Neural cell (in vitro differentiated cells): ENCODE data around the gene NAALADL1. TPM values are rescaled to one million over a fixed set of nuclear protein-coding genes. Genes with fewer than 3 reads are reported as not detected.

ENCODE experiments used
- H2AFZ ChIP-seq: fragments of 200-600, 300-800 bp; sonication (generic), shearing (Covaris generic); 2 replicates; pipeline ENCODE4 v1.6.0; 2014; ENCODE audit warnings: low read depth, mild to moderate bottlenecking, antibody characterized with exemption, low read length, moderate library complexity
- H3F3A ChIP-seq: fragments of 200-600 bp; shearing (Covaris generic); 2 replicates; pipeline ENCODE4 v1.6.1; 2016; ENCODE audit warnings: mild to moderate bottlenecking, moderate library complexity, mixed read lengths, antibody characterized with exemption, low read length; ENCODE audit not compliant: insufficient read depth, poor library complexity, severe bottlenecking
- H3K27ac ChIP-seq: fragments of 200-600, 300-800 bp; sonication (generic), shearing (Covaris generic); 2 replicates; pipeline ENCODE4 v1.5.1; 2014; ENCODE audit warnings: mild to moderate bottlenecking, low read length, moderate library complexity
- H3K27me3 ChIP-seq: fragments of 300-800, 200-600 bp; sonication (generic), shearing (Covaris generic); 2 replicates; pipeline ENCODE4 v1.6.0; 2014; ENCODE audit warnings: mild to moderate bottlenecking, low read depth, low read length, moderate library complexity; ENCODE audit not compliant: insufficient read depth
- H3K36me3 ChIP-seq: fragments of 300-800, 200-600 bp; sonication (generic), shearing (Covaris generic); 2 replicates; pipeline ENCODE4 v1.5.1; 2014; ENCODE audit warnings: mild to moderate bottlenecking, antibody characterized with exemption, low read length, moderate library complexity; ENCODE audit not compliant: insufficient read depth
- H3K4me2 ChIP-seq: fragments of 300-800, 200-600 bp; sonication (generic), shearing (Covaris generic); 2 replicates; pipeline ENCODE4 v1.6.0; 2014; ENCODE audit warnings: mild to moderate bottlenecking, low read length
- H3K4me3 ChIP-seq: fragments of 300-800, 200-600 bp; sonication (generic), shearing (Covaris generic); 2 replicates; pipeline ENCODE4 v1.5.1; 2014; ENCODE audit warnings: mild to moderate bottlenecking, low read length, moderate library complexity
- H3K79me2 ChIP-seq: fragments of 200-600 bp; shearing (Covaris generic); replicated peaks from 2 replicates; pipeline ENCODE4 v1.6.0; 2014; ENCODE audit warnings: mild to moderate bottlenecking, low read length, moderate library complexity; ENCODE audit not compliant: insufficient read depth
- H3K9ac ChIP-seq: fragments of 300-800, 200-600 bp; sonication (generic), shearing (Covaris generic); 2 replicates; pipeline ENCODE4 v1.6.1; 2016; ENCODE audit warnings: mild to moderate bottlenecking, low read length, mixed read lengths
- H3K9me2 ChIP-seq: fragments of 200-600 bp; shearing (Covaris generic); 2 replicates; pipeline ENCODE4 v1.6.1; 2016; ENCODE audit warnings: mild to moderate bottlenecking, low read length, mixed read lengths; ENCODE audit not compliant: insufficient read depth
- H3K9me3 ChIP-seq: fragments of 200-600, 300-800 bp; sonication (generic), shearing (Covaris generic); 2 replicates; pipeline ENCODE4 v1.6.1; 2016; ENCODE audit warnings: mild to moderate bottlenecking, mixed run types, low read length, moderate library complexity, mixed read lengths
- H4K20me1 ChIP-seq: fragments of 200-600 bp; shearing (Covaris generic); 2 replicates; pipeline ENCODE4 v1.6.1; 2016; ENCODE audit warnings: mild to moderate bottlenecking, mixed run types; ENCODE audit not compliant: insufficient read depth
- CTCF ChIP-seq: fragments of 450-650 bp; IDR thresholded peaks from 2 replicates; pipeline ENCODE4 v1.5.1; 2014; ENCODE audit warnings: antibody characterized with exemption, mild to moderate bottlenecking, moderate library complexity; ENCODE audit not compliant: poor library complexity, severe bottlenecking
- EP300 ChIP-seq: fragments of 450-650 bp; conservative IDR thresholded peaks from 2 replicates; pipeline ENCODE4 v1.6.1; 2014; ENCODE audit warnings: antibody characterized with exemption, mild to moderate bottlenecking, moderate library complexity; ENCODE audit not compliant: poor library complexity, severe bottlenecking
- EZH2 ChIP-seq: fragments of 200-600, 300-800 bp; shearing (Covaris generic), sonication (generic); IDR thresholded peaks from 2 replicates; pipeline ENCODE4 v1.6.1; 2014; ENCODE audit warnings: antibody characterized with exemption, low read length, borderline replicate concordance, mild to moderate bottlenecking; ENCODE audit not compliant: insufficient read depth, poor library complexity, severe bottlenecking
- MXI1 ChIP-seq: fragments of 450-650 bp; conservative IDR thresholded peaks from 2 replicates; pipeline ENCODE4 v1.6.1; 2014; ENCODE audit warnings: antibody characterized with exemption, mild to moderate bottlenecking; ENCODE audit not compliant: poor library complexity, severe bottlenecking
- POLR2AphosphoS5 ChIP-seq: IDR thresholded peaks from 2 replicates; pipeline ENCODE4 v1.6.1; 2012
- RAD21 ChIP-seq: fragments of 450-650 bp; conservative IDR thresholded peaks from 2 replicates; pipeline ENCODE4 v1.6.1; 2014; ENCODE audit warnings: antibody characterized with exemption, mild to moderate bottlenecking, moderate library complexity
- REST ChIP-seq: IDR thresholded peaks from 2 replicates; pipeline ENCODE4 v1.6.1; 2012; ENCODE audit warnings: borderline replicate concordance
- SMC3 ChIP-seq: fragments of 450-650 bp; conservative IDR thresholded peaks from 2 replicates; pipeline ENCODE4 v1.6.1; 2014; ENCODE audit warnings: antibody characterized with exemption, mild to moderate bottlenecking, moderate library complexity; ENCODE audit not compliant: poor library complexity
- TAF1 ChIP-seq: IDR thresholded peaks from 2 replicates; pipeline ENCODE4 v1.6.1; 2012; ENCODE audit warnings: low read depth
- polyA plus RNA-seq: library from polyadenylated mRNA; depleted of rRNA; stranded (reverse); fragments of >200 nt; gene quantifications from 2 replicates; pipeline ENCODE4 v1.2.3, GENCODE V29; 2014

Gene NAALADL1
- polyA plus RNA-seq, 1 donor from 2014 or later = not detected

- H3K4me2 ChIP-seq = no peak overlapping the region
- no peak overlapping the region for H2AFZ ChIP-seq
- no peaks in the 10 kb centered on the region for H3K9me3 ChIP-seq
- no peak for TF ChIP-seq TAF1
- no peak for TF ChIP-seq EZH2
- no peak for TF ChIP-seq REST
- no peak for TF ChIP-seq MXI1
- no peak for TF ChIP-seq CTCF
- no peak for TF ChIP-seq EP300
- no peak for TF ChIP-seq RAD21
- TF ChIP-seq POLR2AphosphoS5 = no peak
- no peak for TF ChIP-seq SMC3
- H3K4me3 ChIP-seq = no peak overlapping the region
- no peaks in the 10 kb centered on the region for H4K20me1 ChIP-seq
- no peak overlapping the region for H3K27ac ChIP-seq
- H3K9ac ChIP-seq = no peak overlapping the region
- H3K36me3 ChIP-seq = no peaks in the 10 kb centered on the region
- no peaks in the 10 kb centered on the region for H3F3A ChIP-seq
- no peaks in the 10 kb centered on the region for H3K27me3 ChIP-seq
- H3K9me2 ChIP-seq = no peaks in the 10 kb centered on the region
- H3K79me2 ChIP-seq = peaks cover 9% of the 10 kb centered on the region
These were observed 13.3 kb downstream of the NAALADL1 start for GRCh38 chr11:65045061-65045460.

GRCh38 chr11:65043881-65044501, 14.4 kb downstream of the NAALADL1 start:
- peaks cover 9% of the 10 kb centered on the region for H3K79me2 ChIP-seq
- H3K9ac ChIP-seq = no peak overlapping the region
- H3K9me2 ChIP-seq = no peaks in the 10 kb centered on the region
- H3K4me2 ChIP-seq = no peak overlapping the region
- H2AFZ ChIP-seq = no peak overlapping the region
- no peaks in the 10 kb centered on the region for H3F3A ChIP-seq
- no peaks in the 10 kb centered on the region for H3K27me3 ChIP-seq
- H3K36me3 ChIP-seq = no peaks in the 10 kb centered on the region
- no peaks in the 10 kb centered on the region for H3K9me3 ChIP-seq
- H4K20me1 ChIP-seq = no peaks in the 10 kb centered on the region
- no peak overlapping the region for H3K4me3 ChIP-seq
- H3K27ac ChIP-seq = no peak overlapping the region
- TF ChIP-seq TAF1 (no peak), CTCF (no peak), SMC3 (no peak), EP300 (no peak), MXI1 (no peak), EZH2 (no peak)
